HG03469 (cell line): Measurements from ENCODE around the gene PLCH2.
"Not testable (repeated sequence)": the region's sequence is repeated elsewhere in the genome, so short reads cannot be mapped to it uniquely, and the experiment has no call there.

ENCODE experiments used
- ATAC-seq: cut with Tn5 transposase; IDR thresholded peaks from one replicate; pipeline ENCODE4 v1.9.1; 2021; ENCODE audit warnings: mild to moderate bottlenecking, moderate library complexity, moderate number of reproducible peaks; ENCODE audit not compliant: unreplicated experiment

The PLCH2 gene

GRCh38 chr1:2459102-2459753, 16.9 kb upstream of the PLCH2 start:
- not testable (repeated sequence) for ATAC-seq

GRCh38 chr1:2459757-2460156, 16.3 kb upstream of the PLCH2 start:
- ATAC-seq, result no peak

- ATAC-seq, result no peak
These were observed 15.9 kb upstream of the PLCH2 start for GRCh38 chr1:2460203-2460602.

GRCh38 chr1:2460996-2461751, 14.9 kb upstream of the PLCH2 start:
- ATAC-seq, result no peak

GRCh38 chr1:2462819-2463218, 13.3 kb upstream of the PLCH2 start:
- no peak for ATAC-seq

GRCh38 chr1:2463396-2463795, 12.7 kb upstream of the PLCH2 start:
- no peak for ATAC-seq

- ATAC-seq, result no peak
These were observed 10.5 kb upstream of the PLCH2 start for GRCh38 chr1:2465371-2466269.

GRCh38 chr1:2466270-2466665, 9.8 kb upstream of the PLCH2 start:
- no peak for ATAC-seq

- no peak for ATAC-seq
These were observed 9.0 kb upstream of the PLCH2 start for GRCh38 chr1:2466958-2467554.

- ATAC-seq, result no peak
These were observed 8.0 kb upstream of the PLCH2 start for GRCh38 chr1:2468041-2468472.

GRCh38 chr1:2468540-2468939, 7.5 kb upstream of the PLCH2 start:
- ATAC-seq, result no peak

- ATAC-seq, result no peak
These were observed 6.8 kb upstream of the PLCH2 start for GRCh38 chr1:2469103-2469940.

GRCh38 chr1:2470290-2471158, 5.6 kb upstream of the PLCH2 start:
- no peak for ATAC-seq

GRCh38 chr1:2471159-2471471, 5.0 kb upstream of the PLCH2 start:
- ATAC-seq, result no peak

- no peak for ATAC-seq
These were observed 4.5 kb upstream of the PLCH2 start for GRCh38 chr1:2471587-2472001.

- no peak for ATAC-seq
These were observed 4.0 kb upstream of the PLCH2 start for GRCh38 chr1:2472109-2472508.

GRCh38 chr1:2472561-2473177, 3.4 kb upstream of the PLCH2 start:
- ATAC-seq, result no peak

- no peak for ATAC-seq
These were observed 2.9 kb upstream of the PLCH2 start for GRCh38 chr1:2473198-2473597.
